Measurements from ENCODE around the gene TBC1D12. TPM values are rescaled to one million over a fixed set of nuclear protein-coding genes. Genes with fewer than 3 reads are reported as not detected.
A peak's percentile ranks its signal among the peaks of the same experiment; 100 is the strongest.

The TBC1D12 gene
- total RNA-seq, 1 donor from 2014 or later: 5.1 TPM

GRCh38 chr10:94397549-94398370 is 4.6 kb upstream of the TBC1D12 start:
- DNase-seq: no peak
- H3K36me3 Mint-ChIP-seq (ENCODE audit: unreplicated experiment): no peaks in the 10 kb centered on the region
- H3K9me3 Mint-ChIP-seq (ENCODE audit: unreplicated experiment): peaks cover 5% of the 10 kb centered on the region
- no peaks in the 10 kb centered on the region for H3K4me1 Mint-ChIP-seq (ENCODE audit: low read depth, unreplicated experiment)
- H3K27me3 Mint-ChIP-seq (ENCODE audit: unreplicated experiment): no peaks in the 10 kb centered on the region
- no peak for TF ChIP-seq CTCF (IDR thresholded peaks at IDR 0.05; ENCODE audit: partially characterized antibody, unreplicated experiment)
- no peak overlapping the region for H3K27ac Mint-ChIP-seq (ENCODE audit: unreplicated experiment)
- no peak overlapping the region for H3K4me3 Mint-ChIP-seq (ENCODE audit: unreplicated experiment)

GRCh38 chr10:94398762-94399161 is 3.6 kb upstream of the TBC1D12 start:
- Mint-ChIP-seq H3K27ac (ENCODE audit: unreplicated experiment) (no peak overlapping the region), H3K36me3 (ENCODE audit: unreplicated experiment) (no peaks in the 10 kb centered on the region), H3K4me1 (ENCODE audit: low read depth, unreplicated experiment) (no peaks in the 10 kb centered on the region), H3K9me3 (ENCODE audit: unreplicated experiment) (peaks cover 5% of the 10 kb centered on the region), H3K4me3 (ENCODE audit: unreplicated experiment) (no peak overlapping the region), H3K27me3 (ENCODE audit: unreplicated experiment) (no peaks in the 10 kb centered on the region)
- no peak for TF ChIP-seq CTCF (IDR thresholded peaks at IDR 0.05; ENCODE audit: partially characterized antibody, unreplicated experiment)
- no peak for DNase-seq

- TF ChIP-seq CTCF (IDR thresholded peaks at IDR 0.05; ENCODE audit: partially characterized antibody, unreplicated experiment): no peak
- no peak overlapping the region for H3K27ac Mint-ChIP-seq (ENCODE audit: unreplicated experiment)
- H3K27me3 Mint-ChIP-seq (ENCODE audit: unreplicated experiment): peaks cover 5% of the 10 kb centered on the region
- no peaks in the 10 kb centered on the region for H3K4me1 Mint-ChIP-seq (ENCODE audit: low read depth, unreplicated experiment)
- H3K9me3 Mint-ChIP-seq (ENCODE audit: unreplicated experiment): peaks cover 5% of the 10 kb centered on the region
- H3K36me3 Mint-ChIP-seq (ENCODE audit: unreplicated experiment): no peaks in the 10 kb centered on the region
- H3K4me3 Mint-ChIP-seq (ENCODE audit: unreplicated experiment): no peak overlapping the region
- DNase-seq: peak; percentile 70
Measured at GRCh38 chr10:94402843-94403379, 570 bp downstream of the TBC1D12 start.

- Mint-ChIP-seq H3K27me3 (ENCODE audit: unreplicated experiment) (peaks cover 5% of the 10 kb centered on the region), H3K36me3 (ENCODE audit: unreplicated experiment) (no peaks in the 10 kb centered on the region), H3K27ac (ENCODE audit: unreplicated experiment) (peak overlapping the region; percentile 52), H3K4me1 (ENCODE audit: low read depth, unreplicated experiment) (no peaks in the 10 kb centered on the region), H3K4me3 (ENCODE audit: unreplicated experiment) (peak overlapping the region; percentile 92), H3K9me3 (ENCODE audit: unreplicated experiment) (peaks cover 5% of the 10 kb centered on the region)
- no peak for TF ChIP-seq CTCF (IDR thresholded peaks at IDR 0.05; ENCODE audit: partially characterized antibody, unreplicated experiment)
- peak; percentile 59 for DNase-seq
Measured at GRCh38 chr10:94403380-94404213, 1.3 kb downstream of the TBC1D12 start.
